Astrocyte of the spinal cord (primary cell): ENCODE measurements around the gene MBP.
A peak's percentile ranks its signal among the peaks of the same experiment; 100 is the strongest.

ENCODE experiments used
- DNase-seq: peaks from one replicate; pipeline ENCODE4 v3.0.0; 2011; ENCODE audit warnings: low read depth, low spot score
- H3K4me3 ChIP-seq: 2 replicates; pipeline ENCODE4 v1.5.1; 2011; ENCODE audit warnings: low read depth, mild to moderate bottlenecking, low read length, moderate library complexity
- CTCF ChIP-seq: IDR thresholded peaks from 2 replicates; pipeline ENCODE4 v1.5.1; 2012; ENCODE audit warnings: low read depth, mild to moderate bottlenecking, low read length, inconsistent platforms
- in situ Hi-C: cut with HindIII; loops from 2 replicates; pipeline ENCODE4 v1.10.0; 2017; ENCODE audit warnings: low sequenced_read_pairs

The MBP gene

GRCh38 chr18:77078690-77079070, 53.9 kb downstream of the MBP start:
- no peak for TF ChIP-seq CTCF
- no peak overlapping the region for H3K4me3 ChIP-seq
- DNase-seq: no peak
- in situ Hi-C loops: no loop called here

GRCh38 chr18:77077941-77078689, 54.5 kb downstream of the MBP start:
- DNase-seq: peak; percentile 48
- H3K4me3 ChIP-seq: no peak overlapping the region
- TF ChIP-seq CTCF: no peak
- in situ Hi-C loops: no loop called here

GRCh38 chr18:77077401-77077800, 55.2 kb downstream of the MBP start:
- H3K4me3 ChIP-seq: no peak overlapping the region
- no peak for DNase-seq
- in situ Hi-C loops: no loop called here
- TF ChIP-seq CTCF: no peak

GRCh38 chr18:77076111-77076510, 56.5 kb downstream of the MBP start:
- H3K4me3 ChIP-seq: no peak overlapping the region
- in situ Hi-C loops: no loop called here
- no peak for DNase-seq
- TF ChIP-seq CTCF: no peak

- no peak for TF ChIP-seq CTCF
- no peak overlapping the region for H3K4me3 ChIP-seq
- in situ Hi-C loops: no loop called here
- no peak for DNase-seq
These were observed 58.2 kb downstream of the MBP start for GRCh38 chr18:77074431-77074830.

- DNase-seq: no peak
- in situ Hi-C loops: no loop called here
- H3K4me3 ChIP-seq: no peak overlapping the region
- no peak for TF ChIP-seq CTCF
These were observed 59.1 kb downstream of the MBP start for GRCh38 chr18:77073336-77074093.
